BLaER1 (cell line): Measurements from ENCODE around the gene SEPHS1.

Source experiments
- H3K27ac ChIP-seq: shearing (Covaris generic); formaldehyde crosslinking; 2 replicates; pipeline ENCODE4 v1.8.1; 2022
- H3K27me3 ChIP-seq: shearing (Covaris generic); formaldehyde crosslinking; 2 replicates; pipeline ENCODE4 v1.8.1; 2022
- H3K36me3 ChIP-seq: shearing (Covaris generic); formaldehyde crosslinking; 2 replicates; pipeline ENCODE4 v1.8.1; 2022
- H3K4me1 ChIP-seq: shearing (Covaris generic); formaldehyde crosslinking; 2 replicates; pipeline ENCODE4 v1.8.1; 2022
- H3K4me2 ChIP-seq: shearing (Covaris generic); formaldehyde crosslinking; 2 replicates; pipeline ENCODE4 v1.8.1; 2022
- H3K4me3 ChIP-seq: shearing (Covaris generic); formaldehyde crosslinking; 2 replicates; pipeline ENCODE4 v1.8.1; 2022
- H3K9ac ChIP-seq: shearing (Covaris generic); formaldehyde crosslinking; 2 replicates; pipeline ENCODE4 v1.8.1; 2022
- H3K9me3 ChIP-seq: shearing (Covaris generic); formaldehyde crosslinking; 2 replicates; pipeline ENCODE4 v1.8.1; 2022
- H4K20me1 ChIP-seq: shearing (Covaris generic); formaldehyde crosslinking; 2 replicates; pipeline ENCODE4 v1.8.1; 2022
- Cebpa-rat ChIP-seq: shearing (Covaris generic); IDR thresholded peaks from 2 replicates; pipeline ENCODE4 v1.8.1; 2022

The SEPHS1 gene

GRCh38 chr10:13347043-13347499, 1.0 kb downstream of the SEPHS1 start:
- Histone ChIP-seq H4K20me1 (peaks cover 35% of the 10 kb centered on the region; the same call in 1 of the 2 replicates), H3K27me3 (no peaks in the 10 kb centered on the region), H3K9me3 (no peaks in the 10 kb centered on the region), H3K36me3 (peaks cover 26% of the 10 kb centered on the region), H3K4me2 (peak overlapping the region; percentile 87), H3K9ac (peak overlapping the region; percentile 97), H3K27ac (peak overlapping the region; percentile 98), H3K4me3 (peak overlapping the region; percentile 94), H3K4me1 (peaks cover 44% of the 10 kb centered on the region)
- no peak for TF ChIP-seq Cebpa-rat

GRCh38 chr10:13346283-13347042, 1.6 kb downstream of the SEPHS1 start:
- Histone ChIP-seq H3K4me2 (peak overlapping the region; percentile 87), H3K9me3 (no peaks in the 10 kb centered on the region), H3K27me3 (no peaks in the 10 kb centered on the region), H3K4me1 (peaks cover 38% of the 10 kb centered on the region), H3K4me3 (peak overlapping the region; percentile 94), H3K27ac (peak overlapping the region; percentile 98), H3K9ac (peak overlapping the region; percentile 97), H4K20me1 (peaks cover 39% of the 10 kb centered on the region; the same call in 1 of the 2 replicates), H3K36me3 (peaks cover 32% of the 10 kb centered on the region)
- no peak for TF ChIP-seq Cebpa-rat

GRCh38 chr10:13340626-13341376, 7.3 kb downstream of the SEPHS1 start:
- Histone ChIP-seq H3K9me3 (no peaks in the 10 kb centered on the region), H3K27me3 (no peaks in the 10 kb centered on the region), H3K4me2 (0 out of 2 replicates have a peak overlapping the region, but pooled peaks have one; percentile 15), H3K4me1 (peaks cover 34% of the 10 kb centered on the region), H3K27ac (no peak overlapping the region), H3K4me3 (no peak overlapping the region), H3K9ac (no peak overlapping the region), H4K20me1 (peaks cover 80% of the 10 kb centered on the region), H3K36me3 (peaks cover 85% of the 10 kb centered on the region)
- no peak for TF ChIP-seq Cebpa-rat

GRCh38 chr10:13340068-13340467, 8.0 kb downstream of the SEPHS1 start:
- Histone ChIP-seq H3K36me3 (peaks cover 92% of the 10 kb centered on the region), H3K9ac (no peak overlapping the region), H3K4me3 (no peak overlapping the region), H3K27ac (no peak overlapping the region), H3K9me3 (no peaks in the 10 kb centered on the region), H3K4me2 (no peak overlapping the region), H3K4me1 (peaks cover 27% of the 10 kb centered on the region), H4K20me1 (peaks cover 73% of the 10 kb centered on the region), H3K27me3 (no peaks in the 10 kb centered on the region)
- no peak for TF ChIP-seq Cebpa-rat

- no peak overlapping the region for H3K4me2 ChIP-seq
- no peak overlapping the region for H3K27ac ChIP-seq
- no peaks in the 10 kb centered on the region for H3K9me3 ChIP-seq
- H3K4me1 ChIP-seq, result peaks cover 20% of the 10 kb centered on the region
- H3K27me3 ChIP-seq, result no peaks in the 10 kb centered on the region
- TF ChIP-seq Cebpa-rat, result no peak
- H3K4me3 ChIP-seq, result no peak overlapping the region
- H3K9ac ChIP-seq, result no peak overlapping the region
- H3K36me3 ChIP-seq, result peaks cover 96% of the 10 kb centered on the region
- peaks cover 61% of the 10 kb centered on the region for H4K20me1 ChIP-seq
Observed at GRCh38 chr10:13338390-13339110, 9.5 kb downstream of the SEPHS1 start.

GRCh38 chr10:13337827-13338196, 10.3 kb downstream of the SEPHS1 start:
- Histone ChIP-seq H3K9me3 (no peaks in the 10 kb centered on the region), H4K20me1 (peaks cover 54% of the 10 kb centered on the region), H3K36me3 (peaks cover 96% of the 10 kb centered on the region), H3K4me1 (peaks cover 20% of the 10 kb centered on the region), H3K9ac (no peak overlapping the region), H3K4me2 (no peak overlapping the region), H3K27ac (no peak overlapping the region), H3K4me3 (no peak overlapping the region), H3K27me3 (no peaks in the 10 kb centered on the region)
- TF ChIP-seq Cebpa-rat, result no peak

- Histone ChIP-seq H4K20me1 (peaks cover 50% of the 10 kb centered on the region), H3K36me3 (peaks cover 96% of the 10 kb centered on the region), H3K27me3 (no peaks in the 10 kb centered on the region), H3K9ac (no peak overlapping the region), H3K4me1 (peaks cover 20% of the 10 kb centered on the region), H3K4me2 (no peak overlapping the region), H3K4me3 (no peak overlapping the region), H3K27ac (no peak overlapping the region), H3K9me3 (no peaks in the 10 kb centered on the region)
- TF ChIP-seq Cebpa-rat, result no peak
Observed at GRCh38 chr10:13337128-13337826, 10.8 kb downstream of the SEPHS1 start.

GRCh38 chr10:13335881-13336280, 12.2 kb downstream of the SEPHS1 start:
- H3K27ac ChIP-seq, result no peak overlapping the region
- H4K20me1 ChIP-seq, result peaks cover 42% of the 10 kb centered on the region
- peaks cover 97% of the 10 kb centered on the region for H3K36me3 ChIP-seq
- H3K27me3 ChIP-seq, result no peaks in the 10 kb centered on the region
- H3K9ac ChIP-seq, result no peak overlapping the region
- H3K4me2 ChIP-seq, result no peak overlapping the region
- TF ChIP-seq Cebpa-rat, result no peak
- H3K4me1 ChIP-seq, result peaks cover 16% of the 10 kb centered on the region
- H3K4me3 ChIP-seq, result no peak overlapping the region
- no peaks in the 10 kb centered on the region for H3K9me3 ChIP-seq

GRCh38 chr10:13334556-13334955, 13.5 kb downstream of the SEPHS1 start:
- peaks cover 7% of the 10 kb centered on the region for H3K4me1 ChIP-seq
- H3K27ac ChIP-seq, result no peak overlapping the region
- H3K9me3 ChIP-seq, result no peaks in the 10 kb centered on the region
- H3K36me3 ChIP-seq, result peaks cover 97% of the 10 kb centered on the region
- no peak for TF ChIP-seq Cebpa-rat
- no peak overlapping the region for H3K9ac ChIP-seq
- H3K27me3 ChIP-seq, result no peaks in the 10 kb centered on the region
- H4K20me1 ChIP-seq, result peaks cover 38% of the 10 kb centered on the region
- no peak overlapping the region for H3K4me3 ChIP-seq
- H3K4me2 ChIP-seq, result no peak overlapping the region
